Liver (tissue), 9 donors: ENCODE data around the gene CYP1A2. TPM values are rescaled to one million over a fixed set of nuclear protein-coding genes. Genes with fewer than 3 reads are reported as not detected.

ENCODE experiments used
- DNase-seq: peaks from one replicate; pipeline ENCODE4 v3.0.0-alpha.2; 2017; ENCODE audit warnings: low spot score
- H3K27ac ChIP-seq, 2 donors: one replicate each; pipeline ENCODE4 v1.7.0; 2013; ENCODE audit warnings: inconsistent platforms in 2 of 2, low read length in 2 of 2, control low read depth in 1 of 2, low read depth in 1 of 2, mild to moderate bottlenecking in 1 of 2
- H3K27me3 ChIP-seq, 4 donors: one replicate each; pipeline versions ENCODE4 v1.6.1 to v1.7.0; 2013; ENCODE audit warnings: low read length in 3 of 4, inconsistent platforms in 1 of 4, mild to moderate bottlenecking in 1 of 4, moderate library complexity in 1 of 4; ENCODE audit not compliant: control insufficient read depth in 4 of 4, insufficient read depth in 4 of 4
- H3K36me3 ChIP-seq, 4 donors: one replicate each; pipeline versions ENCODE4 v1.6.1 to v1.7.0; 2013; ENCODE audit warnings: low read length in 3 of 4, mild to moderate bottlenecking in 3 of 4, low read depth in 1 of 4, moderate library complexity in 1 of 4; ENCODE audit not compliant: control insufficient read depth in 4 of 4, insufficient read depth in 3 of 4
- H3K4me1 ChIP-seq, 4 donors: one replicate each; pipeline versions ENCODE4 v1.6.1 to v1.7.0; 2013; ENCODE audit warnings: low read length in 3 of 4, mild to moderate bottlenecking in 3 of 4, moderate library complexity in 1 of 4; ENCODE audit not compliant: control insufficient read depth in 4 of 4, insufficient read depth in 4 of 4
- H3K4me3 ChIP-seq, 3 donors: one replicate each; pipeline versions ENCODE4 v1.6.1 to v1.7.0; 2013; ENCODE audit warnings: low read length in 3 of 3, control low read depth in 1 of 3, low read depth in 1 of 3, mild to moderate bottlenecking in 1 of 3
- H3K9ac ChIP-seq, 2 donors: one replicate each; pipeline ENCODE4 v1.7.0; 2013; ENCODE audit warnings: low read length in 2 of 2, mild to moderate bottlenecking in 2 of 2, moderate library complexity in 2 of 2, control low read depth in 1 of 2, low read depth in 1 of 2
- H3K9me3 ChIP-seq, 4 donors: one replicate each; pipeline versions ENCODE4 v1.6.1 to v1.7.0; 2013; ENCODE audit warnings: low read length in 3 of 4; ENCODE audit not compliant: control insufficient read depth in 4 of 4
- CTCF ChIP-seq: fragments of 150-350 bp; IDR thresholded peaks from 2 replicates; pipeline ENCODE4 v1.5.1; 2017; ENCODE audit warnings: improper control_type of control experiment, low read depth, low read length; ENCODE audit not compliant: missing input control
- EGR1 ChIP-seq, 2 donors: IDR thresholded peaks; 2 replicates each; pipeline ENCODE4 v1.6.1; 2016 to 2018; ENCODE audit warnings: antibody characterized with exemption in 2 of 2, low read depth in 2 of 2
- FOXA1 ChIP-seq: IDR thresholded peaks from 2 replicates; pipeline ENCODE4 v1.6.1; 2016; ENCODE audit warnings: antibody characterized with exemption
- FOXA2 ChIP-seq: IDR thresholded peaks from 2 replicates; pipeline ENCODE4 v1.6.1; 2016; ENCODE audit warnings: antibody characterized with exemption
- GABPA ChIP-seq, 2 donors: IDR thresholded peaks in 1 of 2; conservative IDR thresholded peaks in 1 of 2; 2 replicates each; pipeline ENCODE4 v1.6.1; 2016; ENCODE audit warnings: antibody characterized with exemption in 2 of 2, mild to moderate bottlenecking in 1 of 2, moderate library complexity in 1 of 2
- HNF4A ChIP-seq, 2 donors: conservative IDR thresholded peaks; 2 replicates each; pipeline ENCODE4 v1.6.1; 2016; ENCODE audit warnings: antibody characterized with exemption in 2 of 2, mild to moderate bottlenecking in 2 of 2
- HNF4G ChIP-seq: IDR thresholded peaks from 2 replicates; pipeline ENCODE4 v1.6.1; 2016; ENCODE audit warnings: antibody characterized with exemption
- JUND ChIP-seq, 2 donors: IDR thresholded peaks; 2 replicates each; pipeline ENCODE4 v1.6.1; 2016; ENCODE audit warnings: antibody characterized with exemption in 2 of 2
- MAX ChIP-seq: IDR thresholded peaks from 2 replicates; pipeline ENCODE4 v1.6.1; 2016; ENCODE audit warnings: antibody characterized with exemption
- RAD21 ChIP-seq, 2 donors: IDR thresholded peaks; 2 replicates each; pipeline ENCODE4 v1.6.1; 2016; ENCODE audit warnings: antibody characterized with exemption in 2 of 2, mild to moderate bottlenecking in 2 of 2
- REST ChIP-seq: IDR thresholded peaks from 2 replicates; pipeline ENCODE4 v1.6.1; 2016; ENCODE audit warnings: antibody characterized with exemption, mild to moderate bottlenecking
- RXRA ChIP-seq, 2 donors: IDR thresholded peaks; 2 replicates each; pipeline ENCODE4 v1.6.1; 2017 to 2018; ENCODE audit warnings: antibody characterized with exemption in 2 of 2, mild to moderate bottlenecking in 1 of 2
- SP1 ChIP-seq: IDR thresholded peaks from 2 replicates; pipeline ENCODE4 v1.6.1; 2018; ENCODE audit warnings: antibody characterized with exemption, mild to moderate bottlenecking
- TAF1 ChIP-seq: conservative IDR thresholded peaks from 2 replicates; pipeline ENCODE4 v1.6.1; 2016; ENCODE audit warnings: antibody characterized with exemption, mild to moderate bottlenecking
- YY1 ChIP-seq: IDR thresholded peaks from 2 replicates; pipeline ENCODE4 v1.6.1; 2016; ENCODE audit warnings: antibody characterized with exemption, mild to moderate bottlenecking
- WGBS: extraction: QIAGEN DNeasy Blood & Tissue Kit; methylation state at CpG from one replicate; pipeline ENCODE4 v1.1.7; 2013; 5-methylcytosine and 5-hydroxymethylcytosine counted together
- polyA plus RNA-seq, 2 donors: library from polyadenylated mRNA; stranded (reverse) in 1 of 2; unstranded in 1 of 2; fragments of 200-250 nt in 1 of 2; fragments of >200 nt in 1 of 2; fragmentation: Nextera tagmentation in 1 of 2; extraction: Ambion mirVana in 1 of 2; gene quantifications; one replicate each; pipeline versions ENCODE4 v1.2.1 to v1.2.3, GENCODE V29; 2013 to 2015
- total RNA-seq, 2 donors: library from RNA; depleted of rRNA; stranded (reverse); fragments of >200 nt; gene quantifications; one replicate each; pipeline ENCODE4 v1.2.3, GENCODE V29; 2014
- TF ChIP-seq, protein P1 (sequence below): IDR thresholded peaks from 2 replicates; pipeline ENCODE4 v1.6.1; 2016; ENCODE audit warnings: antibody characterized with exemption
- donor health status: healthy.
- donor health status: healthy.
- donor health status: healthy.
- donor health status: healthy.
- donor health status: healthy.

Gene CYP1A2
- total and polyA plus RNA-seq, 4 donors = 21.8 to 32.5 (median 31.7) TPM; not detected in 1

DNA sequence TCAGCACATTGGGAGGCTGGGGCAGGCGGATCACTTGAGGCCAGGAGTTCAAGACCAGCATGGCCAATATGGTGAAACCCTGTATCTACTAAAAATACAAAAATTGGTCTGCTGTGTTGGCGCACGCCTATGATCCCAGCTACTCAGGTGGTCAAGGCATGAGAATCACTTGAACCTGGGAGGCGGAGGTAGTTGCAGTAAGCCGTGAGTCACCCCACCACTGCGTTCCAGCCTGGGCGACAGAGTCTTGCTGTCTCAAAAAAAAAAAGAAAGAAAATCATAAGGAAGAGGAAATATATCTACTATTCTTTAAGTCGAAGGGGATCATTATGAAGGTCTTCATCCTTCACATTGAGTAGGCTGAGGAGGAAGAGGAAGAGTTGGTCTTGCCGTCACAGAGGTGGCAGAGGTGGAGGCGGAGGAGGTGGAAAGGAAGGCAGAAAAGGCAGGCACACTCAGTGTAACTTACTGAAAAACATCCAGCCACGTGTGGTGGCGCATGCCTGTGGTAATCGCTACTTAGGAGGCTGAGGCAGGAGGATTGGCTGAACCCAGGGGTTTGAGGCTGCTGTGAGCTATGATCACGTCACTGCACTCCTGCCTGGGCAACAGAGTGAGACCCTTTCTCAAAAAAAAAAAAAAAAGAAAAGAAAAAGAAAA, 47.5 kb downstream of the CYP1A2 start:
- Histone ChIP-seq H3K4me1 (peaks cover 23 to 80% (median 57%) of the 10 kb centered on the region in 4 donors), H3K27ac (peak overlapping the region in 1 of 2 donors; percentile 40), H3K9me3 (no peaks in the 10 kb centered on the region), H3K4me3 (no peak overlapping the region), H3K36me3 (peaks cover 0 to 7% (median 3%) of the 10 kb centered on the region in 4 donors), H3K9ac (no peak overlapping the region), H3K27me3 (no peaks in the 10 kb centered on the region)
- WGBS = 89% methylated on average over 14 of the region's 14 CpGs
- no peak for TF ChIP-seq RAD21 (IDR thresholded peaks at IDR 0.05)
- no peak for TF ChIP-seq GABPA (IDR thresholded peaks at IDR 0.05 in 1 of 2, conservative IDR thresholded peaks at IDR 0.05 in 1 of 2)
- no peak for TF ChIP-seq FOXA1
- no peak for TF ChIP-seq REST
- TF ChIP-seq FOXA2 = no peak
- no peak for TF ChIP-seq YY1
- no peak for DNase-seq

- Histone ChIP-seq H3K27ac (peak overlapping the region; percentile 76 to 77), H3K9ac (peak overlapping the region in 1 of 2 donors; percentile 62), H3K36me3 (peaks cover 6 to 32% (median 20%) of the 10 kb centered on the region in 4 donors), H3K9me3 (no peaks in the 10 kb centered on the region), H3K4me1 (peaks cover 23 to 62% (median 51%) of the 10 kb centered on the region in 4 donors), H3K27me3 (no peaks in the 10 kb centered on the region), H3K4me3 (no peak overlapping the region)
- WGBS = 51% methylated on average over 25 of the region's 25 CpGs
- peak; percentile 55 for TF ChIP-seq YY1
- peak; percentile 40 for TF ChIP-seq SP1
- peak in 1 of 2 donors; percentile 71 for TF ChIP-seq HNF4A (conservative IDR thresholded peaks at IDR 0.05)
- no peak for TF ChIP-seq GABPA (IDR thresholded peaks at IDR 0.05 in 1 of 2, conservative IDR thresholded peaks at IDR 0.05 in 1 of 2)
- TF ChIP-seq, protein P1, sequence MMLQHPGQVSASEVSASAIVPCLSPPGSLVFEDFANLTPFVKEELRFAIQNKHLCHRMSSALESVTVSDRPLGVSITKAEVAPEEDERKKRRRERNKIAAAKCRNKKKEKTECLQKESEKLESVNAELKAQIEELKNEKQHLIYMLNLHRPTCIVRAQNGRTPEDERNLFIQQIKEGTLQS = no peak
- peak in 1 of 2 donors; percentile 86 for TF ChIP-seq EGR1 (IDR thresholded peaks at IDR 0.05; ENCODE audit: low read depth in 2 of 2)
- TF ChIP-seq RAD21 (IDR thresholded peaks at IDR 0.05) = peak; percentile 39 to 55
- TF ChIP-seq TAF1 = no peak
- no peak for TF ChIP-seq JUND (IDR thresholded peaks at IDR 0.05)
- no peak for TF ChIP-seq HNF4G
- TF ChIP-seq MAX = peak; percentile 94
- peak; percentile 23 for TF ChIP-seq CTCF
- TF ChIP-seq RXRA (IDR thresholded peaks at IDR 0.05) = peak in 1 of 2 donors; percentile 77
- DNase-seq = no peak
Measured at GRCh38 chr15:74798388-74799254, 50.0 kb downstream of the CYP1A2 start.
